HepG2 (cell line): Measurements from ENCODE around the gene SAE1. TPM values are rescaled to one million over a fixed set of nuclear protein-coding genes. Genes with fewer than 3 reads are reported as not detected.

ENCODE experiments used
- BCL3 ChIP-seq: sonication (generic); formaldehyde crosslinking; IDR thresholded peaks from 2 replicates; pipeline ENCODE4 v1.5.1; 2020; ENCODE audit warnings: mild to moderate bottlenecking, missing genetic modification reagents, moderate library complexity
- CREBL2 ChIP-seq: sonication (generic); formaldehyde crosslinking; IDR thresholded peaks from 2 replicates; pipeline ENCODE4 v1.8.1; 2023; ENCODE audit warnings: missing genetic modification reagents, mild to moderate bottlenecking, borderline replicate concordance
- HMGXB3 ChIP-seq: sonication (generic); formaldehyde crosslinking; IDR thresholded peaks from 2 replicates; pipeline ENCODE4 v1.4.0; 2020; ENCODE audit warnings: missing genetic modification reagents, borderline replicate concordance
- HNRNPH1 ChIP-seq: fragments of 200-400 bp; formaldehyde crosslinking; optimal IDR thresholded peaks from 2 replicates; pipeline ENCODE3; 2017; ENCODE audit warnings: mild to moderate bottlenecking, low read depth, low read length
- ISX ChIP-seq: sonication (generic); formaldehyde crosslinking; conservative IDR thresholded peaks from 2 replicates; pipeline ENCODE4 v1.5.0; 2020; ENCODE audit warnings: missing genetic modification reagents
- KAT8 ChIP-seq: IDR thresholded peaks from 2 replicates; pipeline ENCODE4 v1.6.1; 2016; ENCODE audit warnings: missing genetic modification reagents, missing compliant biosample characterization
- MAZ ChIP-seq, 2 experiments: sonication (generic) in 1 of 2; formaldehyde crosslinking in 1 of 2; IDR thresholded peaks; 2 replicates each; pipeline versions ENCODE4 v1.5.0 to v1.6.1; 2012 to 2020; ENCODE audit warnings: low read depth in 2 of 2, mild to moderate bottlenecking in 2 of 2, borderline replicate concordance in 1 of 2, improper control_type of control experiment in 1 of 2, low read length in 1 of 2, missing genetic modification reagents in 1 of 2, moderate library complexity in 1 of 2
- NCOR1 ChIP-seq: fragments of 200-600 bp; sonication (generic); IDR thresholded peaks from 2 replicates; pipeline ENCODE4 v1.7.0; 2017; ENCODE audit warnings: antibody characterized with exemption, low read length, borderline replicate concordance
- NR1H2 ChIP-seq: sonication (generic); formaldehyde crosslinking; IDR thresholded peaks from 2 replicates; pipeline ENCODE4 v1.8.1; 2022; ENCODE audit warnings: low read depth, missing genetic modification reagents, borderline replicate concordance
- PAF1 ChIP-seq: IDR thresholded peaks from 2 replicates; pipeline ENCODE4 v1.6.1; 2016; ENCODE audit warnings: missing genetic modification reagents, missing compliant biosample characterization
- PCBP1 ChIP-seq: fragments of 200-400 bp; formaldehyde crosslinking; IDR thresholded peaks from 2 replicates; pipeline ENCODE4 v1.6.1; 2017; ENCODE audit warnings: mild to moderate bottlenecking, low read depth, low read length, borderline replicate concordance
- SMAD3 ChIP-seq: sonication (generic); formaldehyde crosslinking; IDR thresholded peaks from 2 replicates; pipeline ENCODE4 v1.4.0; 2020; ENCODE audit warnings: missing genetic modification reagents
- TFAP4 ChIP-seq: sonication (generic); IDR thresholded peaks from 2 replicates; pipeline ENCODE4 v1.6.1; 2016; ENCODE audit warnings: low read depth, borderline replicate concordance
- TFDP2 ChIP-seq: sonication (generic); formaldehyde crosslinking; IDR thresholded peaks from 2 replicates; pipeline ENCODE4 v1.4.0; 2020; ENCODE audit warnings: missing genetic modification reagents
- ZC3H13 ChIP-seq: sonication (generic); formaldehyde crosslinking; IDR thresholded peaks from 2 replicates; pipeline ENCODE4 v1.8.1; 2023; ENCODE audit warnings: mild to moderate bottlenecking, missing genetic modification reagents, moderate library complexity
- ZNF263 ChIP-seq: sonication (generic); formaldehyde crosslinking; IDR thresholded peaks from 2 replicates; pipeline ENCODE4 v1.4.0; 2020; ENCODE audit warnings: missing genetic modification reagents
- ZNF331 ChIP-seq: sonication (generic); formaldehyde crosslinking; IDR thresholded peaks from 2 replicates; pipeline ENCODE4 v1.4.0; 2020; ENCODE audit warnings: missing genetic modification reagents
- ZNF766 ChIP-seq: sonication (generic); formaldehyde crosslinking; IDR thresholded peaks from 2 replicates; pipeline ENCODE4 v1.5.0; 2020; ENCODE audit warnings: missing genetic modification reagents, borderline replicate concordance
- polyA plus RNA-seq, 8 experiments: library from polyadenylated mRNA; depleted of rRNA in 3 of 8; stranded (reverse) in 7 of 8; unstranded in 1 of 8; fragments of >200 nt; fragmentation: Illumina TruSeq in 4 of 8; extraction: Trizol in 4 of 8; gene quantifications; 2 replicates each; pipeline versions ENCODE4 v1.2.1 to v1.2.3, GENCODE V29; 2011 to 2016; ENCODE audit warnings: low read depth in 4 of 8, missing spikeins in 1 of 8, mixed read lengths in 1 of 8; ENCODE audit not compliant: insufficient read depth in 1 of 8
- total RNA-seq, 5 experiments: library from RNA; depleted of rRNA; stranded (reverse); fragments of >200 nt; fragmentation: Illumina TruSeq; extraction: Trizol; gene quantifications; 2 replicates each; pipeline ENCODE4 v1.2.3, GENCODE V29; 2016; ENCODE audit warnings: low read depth in 1 of 5

The SAE1 gene
- total and polyA plus RNA-seq, 2 of the 13 experiments (the other 11 are each of a cell fraction or from before 2014, with no cell fraction given): 87.6 to 197 TPM

- TF ChIP-seq HMGXB3 (CRISPR knock-in tag) (peak; percentile 6; the same call in 1 of the 2 replicates), ISX (CRISPR knock-in tag) (no peak), NCOR1 (peak; percentile 71), ZC3H13 (peak; percentile 18; the same call in 1 of the 2 replicates), ZNF331 (CRISPR knock-in tag) (peak; percentile 67), SMAD3 (CRISPR knock-in tag) (peak; percentile 11; the same call in 1 of the 2 replicates), BCL3 (no peak), MAZ (IDR thresholded peaks at IDR 0.05; ENCODE audit: borderline replicate concordance, low read depth, low read length) (peak; percentile 86), MAZ (CRISPR knock-in tag; IDR thresholded peaks at IDR 0.05; ENCODE audit: low read depth) (peak; percentile 68), ZNF263 (CRISPR knock-in tag) (peak; percentile 86), CREBL2 (CRISPR knock-in tag) (no peak; the same call in 1 of the 2 replicates), ZNF766 (CRISPR knock-in tag) (no peak), PCBP1 (peak; percentile 77; the same call in 1 of the 2 replicates), TFAP4 (peak; percentile 54; the same call in 1 of the 2 replicates), KAT8 (peak; percentile 40; the same call in 1 of the 2 replicates), PAF1 (CRISPR knock-in tag) (peak; percentile 15; the same call in 1 of the 2 replicates), TFDP2 (CRISPR knock-in tag) (peak; percentile 35), HNRNPH1 (peak; percentile 63), NR1H2 (CRISPR knock-in tag) (no peak)
Measured at GRCh38 chr19:47227352-47228167, 96.9 kb downstream of the SAE1 start (continued).
